ENCODE results near the gene TTC23. TPM values are rescaled to one million over a fixed set of nuclear protein-coding genes. Genes with fewer than 3 reads are reported as not detected.
A peak's percentile ranks its signal among the peaks of the same experiment; 100 is the strongest.

TTC23 gene
- total RNA-seq, 1 donor from 2014 or later: 7.8 TPM

GRCh38 chr15:99149366-99149765, 100.0 kb downstream of the TTC23 start:
- DNase-seq: no peak

GRCh38 chr15:99148851-99149276, 100.5 kb downstream of the TTC23 start:
- TF ChIP-seq CTCF (IDR thresholded peaks at IDR 0.05; ENCODE audit: partially characterized antibody, unreplicated experiment): no peak
- no peaks in the 10 kb centered on the region for H3K36me3 Mint-ChIP-seq (ENCODE audit: unreplicated experiment)
- H3K4me1 Mint-ChIP-seq (ENCODE audit: low read depth, unreplicated experiment): peaks cover 9% of the 10 kb centered on the region
- no peaks in the 10 kb centered on the region for H3K27me3 Mint-ChIP-seq (ENCODE audit: unreplicated experiment)
- DNase-seq: no peak
- H3K9me3 Mint-ChIP-seq (ENCODE audit: unreplicated experiment): peaks cover 6% of the 10 kb centered on the region
- peak overlapping the region; percentile 11 for H3K27ac Mint-ChIP-seq (ENCODE audit: unreplicated experiment)
- H3K4me3 Mint-ChIP-seq (ENCODE audit: unreplicated experiment): no peak overlapping the region

More at GRCh38 chr15:99149366-99149765, 100.0 kb downstream of the TTC23 start:
- TF ChIP-seq CTCF (IDR thresholded peaks at IDR 0.05; ENCODE audit: partially characterized antibody, unreplicated experiment): no peak
- Mint-ChIP-seq H3K4me3 (ENCODE audit: unreplicated experiment) (no peak overlapping the region), H3K27ac (ENCODE audit: unreplicated experiment) (no peak overlapping the region), H3K27me3 (ENCODE audit: unreplicated experiment) (no peaks in the 10 kb centered on the region), H3K4me1 (ENCODE audit: low read depth, unreplicated experiment) (peaks cover 9% of the 10 kb centered on the region), H3K36me3 (ENCODE audit: unreplicated experiment) (no peaks in the 10 kb centered on the region), H3K9me3 (ENCODE audit: unreplicated experiment) (peaks cover 6% of the 10 kb centered on the region)

- DNase-seq: no peak
- TF ChIP-seq CTCF (IDR thresholded peaks at IDR 0.05; ENCODE audit: partially characterized antibody, unreplicated experiment): no peak
- Mint-ChIP-seq H3K36me3 (ENCODE audit: unreplicated experiment) (no peaks in the 10 kb centered on the region), H3K9me3 (ENCODE audit: unreplicated experiment) (peaks cover 5% of the 10 kb centered on the region), H3K4me1 (ENCODE audit: low read depth, unreplicated experiment) (peaks cover 23% of the 10 kb centered on the region), H3K27ac (ENCODE audit: unreplicated experiment) (no peak overlapping the region), H3K4me3 (ENCODE audit: unreplicated experiment) (no peak overlapping the region), H3K27me3 (ENCODE audit: unreplicated experiment) (peaks cover 2% of the 10 kb centered on the region)
These were observed 102.7 kb downstream of the TTC23 start for GRCh38 chr15:99146661-99147060.

- peaks cover 2% of the 10 kb centered on the region for H3K27me3 Mint-ChIP-seq (ENCODE audit: unreplicated experiment)
- no peak for DNase-seq
- H3K4me1 Mint-ChIP-seq (ENCODE audit: low read depth, unreplicated experiment): peaks cover 23% of the 10 kb centered on the region
- no peak overlapping the region for H3K4me3 Mint-ChIP-seq (ENCODE audit: unreplicated experiment)
- no peak for TF ChIP-seq CTCF (IDR thresholded peaks at IDR 0.05; ENCODE audit: partially characterized antibody, unreplicated experiment)
- H3K27ac Mint-ChIP-seq (ENCODE audit: unreplicated experiment): no peak overlapping the region
- peaks cover 4% of the 10 kb centered on the region for H3K9me3 Mint-ChIP-seq (ENCODE audit: unreplicated experiment)
- H3K36me3 Mint-ChIP-seq (ENCODE audit: unreplicated experiment): no peaks in the 10 kb centered on the region
These were observed 103.6 kb downstream of the TTC23 start for GRCh38 chr15:99145778-99146177.

- TF ChIP-seq CTCF (IDR thresholded peaks at IDR 0.05; ENCODE audit: partially characterized antibody, unreplicated experiment): no peak
- peaks cover 4% of the 10 kb centered on the region for H3K9me3 Mint-ChIP-seq (ENCODE audit: unreplicated experiment)
- H3K36me3 Mint-ChIP-seq (ENCODE audit: unreplicated experiment): no peaks in the 10 kb centered on the region
- H3K4me1 Mint-ChIP-seq (ENCODE audit: low read depth, unreplicated experiment): peaks cover 22% of the 10 kb centered on the region
- H3K27ac Mint-ChIP-seq (ENCODE audit: unreplicated experiment): no peak overlapping the region
- DNase-seq: no peak
- H3K27me3 Mint-ChIP-seq (ENCODE audit: unreplicated experiment): peaks cover 2% of the 10 kb centered on the region
- no peak overlapping the region for H3K4me3 Mint-ChIP-seq (ENCODE audit: unreplicated experiment)
These were observed 104.4 kb downstream of the TTC23 start for GRCh38 chr15:99145005-99145404.
